ENCODE data around the gene DDX41.

- no peak for TF ChIP-seq CTCF (conservative IDR thresholded peaks at IDR 0.05 in 1 of 2, IDR thresholded peaks at IDR 0.05 in 1 of 2; ENCODE audit: low read depth in 1 of 2, low read length in 2 of 2)
- TF ChIP-seq EZH2 (IDR thresholded peaks at IDR 0.05; ENCODE audit: low read length, missing control alignments): no peak
Observed at GRCh38 chr5:177491983-177492746, 24.6 kb downstream of the DDX41 start.

All from fibroblast of lung (primary cell).